ENCODE measurements around the gene MRPL21.

- TF ChIP-seq CTCF (conservative IDR thresholded peaks at IDR 0.05; ENCODE audit: low read depth, low read length) = peak; percentile 11; the same call in 1 of the 2 replicates
- TF ChIP-seq EZH2 (IDR thresholded peaks at IDR 0.05; ENCODE audit: borderline replicate concordance, low read depth, low read length, poor library complexity, severe bottlenecking) = no peak
Measured at GRCh38 chr11:68890490-68891231, 13.0 kb downstream of the MRPL21 start.

Measured in A673 (cell line).